Heart right ventricle (tissue), 16 donors: ENCODE measurements around the gene ARMC12. TPM values are rescaled to one million over a fixed set of nuclear protein-coding genes. Genes with fewer than 3 reads are reported as not detected.

ENCODE experiments used
- ATAC-seq, 8 donors: fragments of 200-7000 bp; cut with Tn5 transposase; one replicate each; pipeline ENCODE4 v1.9.1; 2020; ENCODE audit warnings: mild to moderate bottlenecking in 8 of 8, moderate library complexity in 8 of 8, moderate number of reproducible peaks in 1 of 8
- DNase-seq, 2 donors: peaks; one replicate each; pipeline ENCODE4 v3.0.0-alpha.2; 2020
- H3K27ac ChIP-seq, 10 donors: fragments of 200-600 bp; sonication (generic) in 2 of 10; one replicate each; pipeline versions ENCODE4 v1.5.0 to v1.8.0; 2020 to 2022; ENCODE audit warnings: mild to moderate bottlenecking in 3 of 10
- H3K27me3 ChIP-seq, 7 donors: fragments of 200-600 bp; one replicate each; pipeline ENCODE4 v1.8.0; 2021 to 2022; ENCODE audit warnings: mild to moderate bottlenecking in 2 of 7
- H3K36me3 ChIP-seq, 9 donors: fragments of 200-600 bp; sonication (generic) in 1 of 9; one replicate each; pipeline versions ENCODE4 v1.5.0 to v1.8.0; 2020 to 2022; ENCODE audit warnings: mild to moderate bottlenecking in 2 of 9
- H3K4me1 ChIP-seq, 9 donors: fragments of 200-600 bp; sonication (generic) in 1 of 9; one replicate each; pipeline versions ENCODE4 v1.5.0 to v1.8.0; 2020 to 2022; ENCODE audit warnings: mild to moderate bottlenecking in 4 of 9
- H3K4me3 ChIP-seq, 10 donors: fragments of 200-600 bp; sonication (generic) in 2 of 10; one replicate each; pipeline versions ENCODE4 v1.5.0 to v1.8.0; 2020 to 2022; ENCODE audit warnings: mild to moderate bottlenecking in 7 of 10, moderate library complexity in 2 of 10
- H3K9me3 ChIP-seq, 11 donors: fragments of 200-600 bp in 10 of 11; sonication (generic) in 2 of 11; one replicate each; pipeline versions ENCODE4 v1.5.0 to v1.8.0; 2013 to 2022; ENCODE audit warnings: mild to moderate bottlenecking in 2 of 11, control low read depth in 1 of 11, moderate library complexity in 1 of 11
- WGBS, 2 donors: extraction: QIAGEN DNeasy Blood & Tissue Kit; methylation state at CpG; one replicate each; pipeline ENCODE4 v1.1.7; 2013; ENCODE audit warnings: inconsistent platforms in 1 of 2; 5-methylcytosine and 5-hydroxymethylcytosine counted together
- intact Hi-C, 10 donors: fragments of 100-400 bp; cut with DNase I; formaldehyde crosslinking; loops; one replicate each; pipeline versions ENCODE4 v1.11.1 to v1.14.2; 2022
- polyA plus RNA-seq, 2 donors: library from polyadenylated mRNA; stranded (reverse); fragments of 200-250 nt; gene quantifications; one replicate each; pipeline ENCODE4 v1.2.3, GENCODE V29; 2013
- total RNA-seq, 10 donors: library from RNA; stranded (reverse); fragmentation: NEBNext Ultra II Directional in 3 of 10; extraction: Animal tissue kit (Norgen Biotek cat#: 25700) in 3 of 10; gene quantifications; one replicate each; pipeline versions ENCODE4 v1.2.1 to v1.2.4, GENCODE V29; 2021 to 2023
- TF ChIP-seq, protein P1 (sequence below), 9 donors: fragments of 200-600 bp; sonication (generic) in 2 of 9; IDR thresholded peaks; one replicate each; pipeline versions ENCODE4 v1.5.0 to v1.8.0; 2021 to 2022; ENCODE audit warnings: antibody characterized with exemption in 9 of 9, mild to moderate bottlenecking in 5 of 9, moderate library complexity in 1 of 9
- donor health status: Arrhythmogenic right ventricular cardiomyopathy.
- donor health status: ischemic (EF 13 %, LVEDD 7.1; RV severe dilation, severe dysfunction).
- donor health status: healthy with polysubstance abuse.
- donor health status: DM: no; HTN: yes; CAD: no.
- donor health status: DM: no; HTN: no; CAD: no.
- donor health status: ischemic (EF 25% LVEDD 6.9; RV normal size, moderate dysfunction).
- donor health status: ischemic (EF 25% LVEDD 5.7; RV mildly dilated, moderate dysfunction).
- donor health status: healthy.
- donor health status: DM: yes; HTN: yes; CAD: no.
- donor health status: Ischemic cardiomyopathy.
- donor health status: ischemic (EF 35%, LVEDD 5.7; RV mildly dilated, moderate dysfunction).
- donor health status: nonischemic (EF 11% LVEDD 7.7; RV severe dilation, severe dysfunction).
- donor health status: DM: yes; HTN: yes; CAD: no.
- donor health status: PGD.
- donor health status: ischemic (EF 29% LVEDD 5.4; RV normal size, mild dysfunction).
- donor health status: nonischemic (EF 23%, LVEDD 6.1; RV moderate dilation, normal function).

Gene ARMC12
- total and polyA plus RNA-seq, 12 donors, result 0.16 to 0.95 (median 0.24) TPM; not detected in 6

DNA sequence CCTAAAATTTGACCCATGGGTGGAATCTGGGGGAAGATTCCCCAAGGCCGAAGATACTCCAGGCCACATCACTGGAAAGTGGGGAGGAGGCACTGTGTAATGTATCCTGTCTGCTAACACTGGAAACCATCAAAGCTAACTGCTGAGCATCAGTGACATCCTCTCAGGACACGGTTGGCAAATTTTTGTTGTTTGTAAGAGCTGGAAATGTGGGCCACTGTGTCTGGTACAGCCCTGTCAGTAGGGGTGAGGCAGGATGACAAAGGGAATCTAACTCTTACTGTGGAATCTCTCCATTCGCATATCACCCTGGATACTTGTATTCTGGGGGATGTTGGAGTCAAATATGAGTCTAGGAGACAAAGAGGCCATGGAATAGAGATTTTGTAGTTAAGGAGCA, 22.6 kb downstream of the ARMC12 start:
- intact Hi-C loops, result loop anchor here in 2 of 10 donors (5.0 to 10.0 kb wide), 2 partner anchors 237 to 335 kb away; no protein-coding TSS in a partner anchor
- Histone ChIP-seq H3K4me3 (no peak overlapping the region), H3K27ac (no peak overlapping the region), H3K36me3 (no peaks in the 10 kb centered on the region), H3K9me3 (no peaks in the 10 kb centered on the region), H3K4me1 (peaks cover 0 to 6% (median 0%) of the 10 kb centered on the region in 9 donors), H3K27me3 (peaks cover 2 to 61% (median 46%) of the 10 kb centered on the region in 7 donors)
- no peak for DNase-seq
- TF ChIP-seq, protein P1, sequence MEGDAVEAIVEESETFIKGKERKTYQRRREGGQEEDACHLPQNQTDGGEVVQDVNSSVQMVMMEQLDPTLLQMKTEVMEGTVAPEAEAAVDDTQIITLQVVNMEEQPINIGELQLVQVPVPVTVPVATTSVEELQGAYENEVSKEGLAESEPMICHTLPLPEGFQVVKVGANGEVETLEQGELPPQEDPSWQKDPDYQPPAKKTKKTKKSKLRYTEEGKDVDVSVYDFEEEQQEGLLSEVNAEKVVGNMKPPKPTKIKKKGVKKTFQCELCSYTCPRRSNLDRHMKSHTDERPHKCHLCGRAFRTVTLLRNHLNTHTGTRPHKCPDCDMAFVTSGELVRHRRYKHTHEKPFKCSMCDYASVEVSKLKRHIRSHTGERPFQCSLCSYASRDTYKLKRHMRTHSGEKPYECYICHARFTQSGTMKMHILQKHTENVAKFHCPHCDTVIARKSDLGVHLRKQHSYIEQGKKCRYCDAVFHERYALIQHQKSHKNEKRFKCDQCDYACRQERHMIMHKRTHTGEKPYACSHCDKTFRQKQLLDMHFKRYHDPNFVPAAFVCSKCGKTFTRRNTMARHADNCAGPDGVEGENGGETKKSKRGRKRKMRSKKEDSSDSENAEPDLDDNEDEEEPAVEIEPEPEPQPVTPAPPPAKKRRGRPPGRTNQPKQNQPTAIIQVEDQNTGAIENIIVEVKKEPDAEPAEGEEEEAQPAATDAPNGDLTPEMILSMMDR (IDR thresholded peaks at IDR 0.05), result no peak
- WGBS, 2 donors, result 69 to 71% methylated on average over 3 of the region's 3 CpGs
- no peak for ATAC-seq

DNA sequence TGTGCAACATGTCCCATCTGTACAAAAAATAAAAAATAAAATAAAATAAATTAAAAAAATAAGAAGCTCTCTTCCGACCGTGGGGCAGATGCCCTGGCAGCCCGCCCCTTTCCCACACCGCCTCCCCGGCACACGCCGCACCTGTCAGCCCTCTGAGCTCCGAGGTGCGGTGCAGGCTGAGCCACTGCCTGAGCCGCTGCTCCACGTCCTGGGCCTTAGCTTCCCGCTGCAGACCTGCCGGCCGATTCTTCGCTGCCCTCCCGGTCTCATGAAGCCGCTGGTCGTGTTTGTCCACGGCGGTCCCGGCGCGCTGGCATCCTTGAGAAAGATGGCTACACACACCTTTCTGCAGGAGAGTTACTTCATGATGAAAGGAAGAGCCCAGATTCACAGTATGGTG, 28.9 kb downstream of the ARMC12 start:
- TF ChIP-seq, protein P1 (IDR thresholded peaks at IDR 0.05), result no peak
- Histone ChIP-seq H3K4me3 (no peak overlapping the region), H3K9me3 (no peaks in the 10 kb centered on the region), H3K4me1 (peaks cover 0 to 8% (median 0%) of the 10 kb centered on the region in 9 donors), H3K36me3 (no peaks in the 10 kb centered on the region), H3K27ac (no peak overlapping the region), H3K27me3 (peaks cover 6 to 59% (median 55%) of the 10 kb centered on the region in 7 donors)
- ATAC-seq (no peak), DNase-seq (no peak)
- WGBS, 2 donors, result 78 to 88% methylated on average over 23 of the region's 23 CpGs
- intact Hi-C loops, result no loop called here

DNA sequence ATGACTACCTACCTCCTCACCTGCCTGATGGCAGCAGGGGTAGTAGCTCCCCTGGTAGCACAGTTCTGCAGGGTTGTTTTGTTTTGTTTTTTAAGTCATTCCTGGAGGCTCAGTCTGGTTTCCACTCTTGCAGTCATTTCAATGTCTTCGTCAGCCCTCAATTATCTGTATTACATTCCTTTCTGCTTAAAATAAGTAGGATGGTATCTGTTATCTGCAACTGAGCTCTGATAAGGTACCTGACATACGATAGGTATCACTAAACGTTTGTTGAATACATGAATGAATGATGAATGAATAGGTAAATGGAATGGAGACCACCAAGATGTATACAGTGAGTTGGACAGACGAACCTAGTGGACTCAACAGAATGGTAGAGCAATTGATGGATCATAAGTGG, 32.4 kb downstream of the ARMC12 start:
- DNase-seq (no peak), ATAC-seq (no peak)
- intact Hi-C loops, result no loop called here
- no peaks in the 10 kb centered on the region for H3K36me3 ChIP-seq
- H3K27me3 ChIP-seq, result peaks cover 6 to 46% (median 32%) of the 10 kb centered on the region in 7 donors
- no peak overlapping the region for H3K4me3 ChIP-seq
- TF ChIP-seq, protein P1 (IDR thresholded peaks at IDR 0.05), result no peak
- peaks cover 0 to 4% (median 0%) of the 10 kb centered on the region in 9 donors for H3K4me1 ChIP-seq
- 51 to 52% methylated on average over 4 of the region's 4 CpGs for WGBS, 2 donors
- H3K9me3 ChIP-seq, result no peaks in the 10 kb centered on the region
- no peak overlapping the region for H3K27ac ChIP-seq

GRCh38 chr6:35771343-35771627, 34.5 kb downstream of the ARMC12 start:
- intact Hi-C loops, result no loop called here
- no peaks in the 10 kb centered on the region for H3K9me3 ChIP-seq
- TF ChIP-seq, protein P1 (IDR thresholded peaks at IDR 0.05), result no peak
- ATAC-seq (peak in 1 of 8 donors; percentile 34), DNase-seq (no peak)
- no peak overlapping the region for H3K27ac ChIP-seq
- peaks cover 3 to 41% (median 30%) of the 10 kb centered on the region in 7 donors for H3K27me3 ChIP-seq
- no peaks in the 10 kb centered on the region for H3K36me3 ChIP-seq
- 62 to 68% methylated on average over 5 of the region's 5 CpGs for WGBS, 2 donors
- H3K4me1 ChIP-seq, result peaks cover 0 to 4% (median under 1%) of the 10 kb centered on the region in 9 donors
- no peak overlapping the region for H3K4me3 ChIP-seq
